AG09309 (cell line): ENCODE data around the gene SLC5A4.

Source experiments
- DNase-seq: peaks from one replicate; pipeline ENCODE4 v3.0.0-alpha.2; 2010; ENCODE audit warnings: low read depth
- H3K4me3 ChIP-seq: 2 replicates; pipeline ENCODE4 v1.5.1; 2011; ENCODE audit warnings: mild to moderate bottlenecking, low read depth, low read length, moderate library complexity; ENCODE audit not compliant: control insufficient read depth
- TF ChIP-seq, protein P1 (sequence below): IDR thresholded peaks from 2 replicates; pipeline ENCODE4 v1.5.1; 2011; ENCODE audit warnings: mild to moderate bottlenecking, low read depth, low read length, inconsistent platforms; ENCODE audit not compliant: insufficient read depth, control insufficient read depth; ENCODE audit errors: missing control alignments

The SLC5A4 gene

GRCh38 chr22:32236970-32237369 lies 18.2 kb downstream of the SLC5A4 start:
- no peak for DNase-seq
- TF ChIP-seq, protein P1, sequence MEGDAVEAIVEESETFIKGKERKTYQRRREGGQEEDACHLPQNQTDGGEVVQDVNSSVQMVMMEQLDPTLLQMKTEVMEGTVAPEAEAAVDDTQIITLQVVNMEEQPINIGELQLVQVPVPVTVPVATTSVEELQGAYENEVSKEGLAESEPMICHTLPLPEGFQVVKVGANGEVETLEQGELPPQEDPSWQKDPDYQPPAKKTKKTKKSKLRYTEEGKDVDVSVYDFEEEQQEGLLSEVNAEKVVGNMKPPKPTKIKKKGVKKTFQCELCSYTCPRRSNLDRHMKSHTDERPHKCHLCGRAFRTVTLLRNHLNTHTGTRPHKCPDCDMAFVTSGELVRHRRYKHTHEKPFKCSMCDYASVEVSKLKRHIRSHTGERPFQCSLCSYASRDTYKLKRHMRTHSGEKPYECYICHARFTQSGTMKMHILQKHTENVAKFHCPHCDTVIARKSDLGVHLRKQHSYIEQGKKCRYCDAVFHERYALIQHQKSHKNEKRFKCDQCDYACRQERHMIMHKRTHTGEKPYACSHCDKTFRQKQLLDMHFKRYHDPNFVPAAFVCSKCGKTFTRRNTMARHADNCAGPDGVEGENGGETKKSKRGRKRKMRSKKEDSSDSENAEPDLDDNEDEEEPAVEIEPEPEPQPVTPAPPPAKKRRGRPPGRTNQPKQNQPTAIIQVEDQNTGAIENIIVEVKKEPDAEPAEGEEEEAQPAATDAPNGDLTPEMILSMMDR: no peak
- no peak overlapping the region for H3K4me3 ChIP-seq

DNA sequence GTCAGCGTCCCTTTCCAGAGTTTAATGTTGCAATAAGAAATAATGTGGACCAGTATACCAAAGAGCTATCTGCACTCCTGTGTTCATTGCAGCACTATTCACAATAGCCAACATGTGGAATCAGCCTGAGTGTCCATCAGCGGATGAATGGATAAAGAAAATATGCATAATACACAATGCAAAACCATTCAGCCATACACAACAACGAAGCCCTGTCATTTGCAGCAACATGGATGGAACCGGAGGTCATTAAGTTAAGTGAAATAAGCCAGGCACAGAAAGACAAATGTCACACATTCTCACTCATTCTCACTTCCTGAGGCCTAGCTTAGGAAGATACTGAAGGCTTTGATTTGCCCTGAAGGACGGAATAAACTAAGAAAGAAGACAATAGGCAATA lies 22.1 kb downstream of the SLC5A4 start:
- no peak for DNase-seq
- TF ChIP-seq, protein P1: no peak

GRCh38 chr22:32232191-32232830 lies 22.8 kb downstream of the SLC5A4 start:
- H3K4me3 ChIP-seq: no peak overlapping the region
- DNase-seq: no peak
- TF ChIP-seq, protein P1: no peak

More for the DNA sequence above, 22.1 kb downstream of the SLC5A4 start:
- no peak overlapping the region for H3K4me3 ChIP-seq

- TF ChIP-seq, protein P1: no peak
- no peak overlapping the region for H3K4me3 ChIP-seq
- DNase-seq: no peak
Observed at GRCh38 chr22:32226326-32227104, 28.6 kb downstream of the SLC5A4 start.

DNA sequence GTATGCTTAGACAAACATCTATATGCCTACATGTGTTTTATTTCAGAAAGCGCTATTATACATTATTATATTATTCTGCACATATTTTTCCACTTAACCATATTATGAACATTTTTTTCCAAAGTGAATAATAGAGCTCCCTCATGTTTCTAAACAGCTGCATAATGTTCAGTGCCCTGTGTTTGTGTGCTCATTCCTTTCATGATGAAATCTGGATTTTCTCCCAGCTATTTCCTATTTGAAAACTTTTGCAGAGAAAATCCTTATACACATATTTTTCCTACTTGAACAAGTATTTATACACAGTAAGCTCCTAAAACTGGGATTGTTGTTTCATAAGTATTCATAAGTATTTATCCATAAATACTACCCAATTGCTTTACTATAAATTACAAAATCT lies 32.2 kb downstream of the SLC5A4 start:
- TF ChIP-seq, protein P1: no peak
- H3K4me3 ChIP-seq: no peak overlapping the region
- DNase-seq: no peak

DNA sequence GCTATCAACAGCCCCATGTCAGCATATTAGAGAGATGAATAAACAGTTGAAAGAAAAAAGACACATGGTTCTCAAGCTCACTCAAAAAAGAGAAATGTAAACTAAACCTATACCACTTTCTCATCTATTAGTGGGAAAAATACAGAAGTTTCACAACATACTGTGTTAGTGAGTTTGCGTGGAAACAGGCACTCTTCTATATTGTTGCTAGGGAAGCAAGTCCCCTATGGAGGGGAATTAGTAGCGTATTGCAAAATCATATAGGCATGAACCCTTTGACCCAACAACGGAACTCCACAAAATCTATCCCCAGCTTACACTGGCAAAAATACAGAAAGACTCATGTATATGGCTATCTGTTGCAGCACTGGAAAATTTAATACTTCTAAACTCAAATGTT lies 36.1 kb downstream of the SLC5A4 start:
- no peak for DNase-seq

More for the DNA sequence above, 36.1 kb downstream of the SLC5A4 start:
- TF ChIP-seq, protein P1: no peak
- H3K4me3 ChIP-seq: no peak overlapping the region
